Measurements from ENCODE around the gene DDN.

DDN gene

DNA sequence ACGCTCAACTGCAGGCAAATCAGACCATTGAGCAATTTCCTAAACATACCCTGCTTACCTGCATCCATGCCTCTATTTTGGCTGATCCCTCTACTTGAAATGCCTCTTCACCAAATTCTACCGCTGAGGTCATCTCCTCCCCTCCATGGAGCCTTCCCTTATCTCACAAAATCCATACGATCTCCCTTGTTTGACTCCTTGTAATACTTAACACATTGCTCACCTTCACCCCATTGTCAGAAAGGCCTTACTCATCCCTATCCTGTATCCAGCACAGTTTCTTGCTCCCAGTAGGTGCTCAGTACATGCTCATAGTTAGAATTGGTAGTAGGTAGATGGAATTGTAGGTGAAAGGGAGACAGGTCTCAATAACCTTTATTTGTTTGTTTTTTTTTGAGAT is 5.4 kb downstream of the DDN start:
- in situ Hi-C loops (cut with HindIII; ENCODE audit: low sequenced_read_pairs): no loop called here
- no peak overlapping the region for H3K4me3 ChIP-seq (ENCODE audit: low read depth, low read length)
- no peak for TF ChIP-seq CTCF (IDR thresholded peaks at IDR 0.05; ENCODE audit: low read depth, low read length, missing control alignments)
- DNase-seq (ENCODE audit: low read depth): no peak

DNA sequence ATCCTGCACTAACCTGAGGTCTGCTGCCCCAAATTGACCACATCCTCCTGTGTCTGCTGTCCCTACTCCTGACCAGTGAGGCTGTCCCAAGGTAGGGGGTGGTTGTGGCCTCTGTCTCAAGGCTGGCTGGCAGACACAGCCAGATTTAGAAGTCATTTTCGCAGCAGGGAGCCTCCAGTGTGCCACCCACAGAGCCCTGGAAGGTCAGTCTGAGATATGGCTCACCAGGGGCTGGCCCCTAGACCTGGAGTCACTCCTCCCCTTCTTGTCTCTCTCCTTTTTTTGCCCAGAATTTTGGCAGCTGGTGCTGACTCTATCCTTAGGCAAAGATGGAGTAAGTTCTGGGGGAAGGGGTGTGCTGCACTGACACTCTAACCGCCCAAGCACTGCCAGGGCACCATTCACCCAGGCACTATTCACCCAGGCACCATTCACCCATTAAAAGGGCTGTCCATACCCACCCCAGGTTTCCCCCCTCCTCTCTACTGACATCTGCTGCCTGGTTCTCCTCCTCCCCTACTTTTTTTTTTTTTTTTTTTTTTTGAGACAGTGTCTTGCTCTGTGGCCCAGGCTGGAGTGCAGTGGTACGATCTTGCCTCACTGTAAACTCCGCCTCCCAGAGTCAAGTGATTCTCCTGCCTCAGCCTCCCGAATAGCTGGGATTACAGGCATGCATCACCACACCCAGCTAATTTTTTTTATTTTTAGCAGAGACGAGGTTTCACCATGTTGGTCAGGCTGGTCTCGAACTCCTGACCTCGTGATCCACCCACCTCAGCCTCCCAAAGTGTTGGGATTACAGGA is 7.7 kb downstream of the DDN start:
- no peak for DNase-seq (ENCODE audit: low read depth)
- in situ Hi-C loops (cut with HindIII; ENCODE audit: low sequenced_read_pairs): no loop called here
- H3K4me3 ChIP-seq (ENCODE audit: low read depth, low read length): no peak overlapping the region
- TF ChIP-seq CTCF (IDR thresholded peaks at IDR 0.05; ENCODE audit: low read depth, low read length, missing control alignments): no peak

- no peak overlapping the region for H3K4me3 ChIP-seq (ENCODE audit: low read depth, low read length)
- no peak for TF ChIP-seq CTCF (IDR thresholded peaks at IDR 0.05; ENCODE audit: low read depth, low read length, missing control alignments)
- no peak for DNase-seq (ENCODE audit: low read depth)
- in situ Hi-C loops (cut with HindIII; ENCODE audit: low sequenced_read_pairs): no loop called here
Measured at GRCh38 chr12:48990552-48990951, 8.6 kb downstream of the DDN start.

- DNase-seq (ENCODE audit: low read depth): no peak
- peak; percentile 83 for TF ChIP-seq CTCF (IDR thresholded peaks at IDR 0.05; ENCODE audit: low read depth, low read length, missing control alignments)
- in situ Hi-C loops (cut with HindIII; ENCODE audit: low sequenced_read_pairs): no loop called here
- H3K4me3 ChIP-seq (ENCODE audit: low read depth, low read length): no peak overlapping the region
Measured at GRCh38 chr12:48988030-48988649, 11.0 kb downstream of the DDN start.

DNA sequence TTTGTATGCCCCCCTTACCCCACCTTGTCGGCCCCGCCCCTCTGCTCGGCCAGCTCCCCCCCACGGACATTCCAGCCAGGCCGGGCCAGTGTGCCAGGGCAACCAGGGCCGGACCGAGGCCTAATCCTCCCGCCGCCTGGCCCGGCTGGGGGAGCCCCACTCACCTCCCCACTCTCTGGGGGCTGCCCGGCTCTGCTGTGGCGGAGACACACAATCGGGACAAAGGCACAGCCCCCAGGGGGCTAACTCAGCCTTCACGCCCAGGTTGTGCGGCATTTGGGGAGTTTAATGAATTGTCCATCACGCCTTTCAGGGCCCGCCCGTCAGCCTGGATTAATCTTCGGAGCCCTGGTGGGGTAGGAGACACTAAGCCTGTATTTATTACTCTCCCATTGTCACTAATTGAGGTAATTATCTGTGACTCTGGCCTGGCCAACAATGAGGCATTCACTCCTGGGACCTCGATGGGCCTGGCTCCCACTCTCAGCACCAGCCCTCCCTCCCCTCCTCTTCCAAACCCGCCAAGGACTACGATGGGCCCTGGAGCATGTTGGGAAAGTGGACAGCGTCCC is 12.4 kb downstream of the DDN start:
- no peak for TF ChIP-seq CTCF (IDR thresholded peaks at IDR 0.05; ENCODE audit: low read depth, low read length, missing control alignments)
- no peak for DNase-seq (ENCODE audit: low read depth)
- H3K4me3 ChIP-seq (ENCODE audit: low read depth, low read length): no peak overlapping the region
- in situ Hi-C loops (cut with HindIII; ENCODE audit: low sequenced_read_pairs): no loop called here

DNA sequence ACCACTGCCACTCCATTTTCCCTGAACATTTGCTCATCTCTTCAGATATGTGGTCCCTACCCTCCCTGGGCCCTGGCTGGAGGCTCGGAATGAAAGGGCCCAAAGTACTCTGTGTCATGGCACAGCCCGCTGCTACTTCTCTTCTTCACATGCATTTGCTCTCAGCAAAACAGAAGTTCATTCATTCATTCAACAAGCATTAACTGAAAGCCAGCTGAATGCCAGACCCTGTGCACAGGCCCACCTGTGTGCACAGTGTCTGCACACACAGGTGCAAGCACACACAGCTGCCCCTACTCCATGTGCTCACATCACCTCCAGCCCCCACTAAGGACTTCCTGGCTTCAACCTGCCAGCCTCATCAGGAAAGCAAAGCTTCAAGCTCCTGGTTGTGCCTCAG is 13.3 kb downstream of the DDN start:
- in situ Hi-C loops (cut with HindIII; ENCODE audit: low sequenced_read_pairs): no loop called here
- no peak for TF ChIP-seq CTCF (IDR thresholded peaks at IDR 0.05; ENCODE audit: low read depth, low read length, missing control alignments)
- H3K4me3 ChIP-seq (ENCODE audit: low read depth, low read length): no peak overlapping the region
- DNase-seq (ENCODE audit: low read depth): no peak
